ENCODE data around the gene CCDC186. TPM values are rescaled to one million over a fixed set of nuclear protein-coding genes. Genes with fewer than 3 reads are reported as not detected.
"Not testable (repeated sequence)": the region's sequence is repeated elsewhere in the genome, so short reads cannot be mapped to it uniquely, and the experiment has no call there.

Gene CCDC186
- total RNA-seq, 1 donor from 2014 or later = 15.7 TPM

DNA sequence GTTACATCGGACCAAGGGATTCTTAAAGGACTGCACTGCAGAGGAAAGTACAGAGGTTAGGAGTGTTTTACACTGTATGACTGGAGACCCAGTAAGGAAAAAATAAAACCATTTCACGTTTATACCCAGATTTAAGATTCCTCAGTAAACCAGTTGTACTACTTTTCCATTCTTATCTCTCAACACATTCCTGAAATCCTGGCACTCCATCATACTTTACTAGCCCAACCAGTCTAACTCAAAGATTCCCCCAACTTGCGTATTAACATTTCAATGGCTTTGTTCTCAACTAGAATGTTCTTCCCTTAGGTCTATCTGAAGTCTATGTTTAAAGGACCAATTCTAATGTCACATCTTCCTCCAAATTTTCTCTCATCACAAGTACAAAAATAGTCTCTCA, 8.0 kb downstream of the CCDC186 start:
- peaks cover 11% of the 10 kb centered on the region for H3K36me3 Mint-ChIP-seq (ENCODE audit: unreplicated experiment)
- no peak overlapping the region for H3K27ac Mint-ChIP-seq (ENCODE audit: unreplicated experiment)
- TF ChIP-seq, protein P1, sequence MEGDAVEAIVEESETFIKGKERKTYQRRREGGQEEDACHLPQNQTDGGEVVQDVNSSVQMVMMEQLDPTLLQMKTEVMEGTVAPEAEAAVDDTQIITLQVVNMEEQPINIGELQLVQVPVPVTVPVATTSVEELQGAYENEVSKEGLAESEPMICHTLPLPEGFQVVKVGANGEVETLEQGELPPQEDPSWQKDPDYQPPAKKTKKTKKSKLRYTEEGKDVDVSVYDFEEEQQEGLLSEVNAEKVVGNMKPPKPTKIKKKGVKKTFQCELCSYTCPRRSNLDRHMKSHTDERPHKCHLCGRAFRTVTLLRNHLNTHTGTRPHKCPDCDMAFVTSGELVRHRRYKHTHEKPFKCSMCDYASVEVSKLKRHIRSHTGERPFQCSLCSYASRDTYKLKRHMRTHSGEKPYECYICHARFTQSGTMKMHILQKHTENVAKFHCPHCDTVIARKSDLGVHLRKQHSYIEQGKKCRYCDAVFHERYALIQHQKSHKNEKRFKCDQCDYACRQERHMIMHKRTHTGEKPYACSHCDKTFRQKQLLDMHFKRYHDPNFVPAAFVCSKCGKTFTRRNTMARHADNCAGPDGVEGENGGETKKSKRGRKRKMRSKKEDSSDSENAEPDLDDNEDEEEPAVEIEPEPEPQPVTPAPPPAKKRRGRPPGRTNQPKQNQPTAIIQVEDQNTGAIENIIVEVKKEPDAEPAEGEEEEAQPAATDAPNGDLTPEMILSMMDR (IDR thresholded peaks at IDR 0.05; ENCODE audit: partially characterized antibody, unreplicated experiment) = no peak

DNA sequence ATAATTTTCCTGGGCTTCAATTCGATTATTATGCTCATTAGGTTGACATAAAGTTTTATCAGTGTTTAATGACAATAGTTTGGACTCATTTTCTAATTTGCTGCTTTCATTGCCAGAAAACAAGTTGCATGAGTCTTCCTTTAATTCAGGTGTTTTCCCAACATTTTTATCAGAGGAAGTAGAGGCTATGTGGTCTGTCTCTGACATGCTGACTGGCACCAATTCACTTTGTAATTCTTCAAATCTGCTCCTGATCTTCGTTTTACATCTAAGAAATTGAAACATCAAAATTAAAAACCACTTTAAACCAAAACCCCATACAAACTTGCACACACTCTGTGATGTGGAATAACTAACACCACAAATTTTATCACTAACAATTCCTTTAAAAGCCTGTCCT, 10.9 kb downstream of the CCDC186 start:
- H3K36me3 Mint-ChIP-seq (ENCODE audit: unreplicated experiment) = peaks cover 4% of the 10 kb centered on the region
- TF ChIP-seq, protein P1 (IDR thresholded peaks at IDR 0.05; ENCODE audit: partially characterized antibody, unreplicated experiment) = no peak
- H3K9me3 Mint-ChIP-seq (ENCODE audit: unreplicated experiment) = no peaks in the 10 kb centered on the region
- H3K4me1 Mint-ChIP-seq (ENCODE audit: low read depth, unreplicated experiment) = no peaks in the 10 kb centered on the region
- no peak overlapping the region for H3K27ac Mint-ChIP-seq (ENCODE audit: unreplicated experiment)
- H3K4me3 Mint-ChIP-seq (ENCODE audit: unreplicated experiment) = no peak overlapping the region
- DNase-seq = no peak
- no peaks in the 10 kb centered on the region for H3K27me3 Mint-ChIP-seq (ENCODE audit: unreplicated experiment)

More for the DNA sequence above, 8.0 kb downstream of the CCDC186 start:
- peaks cover 2% of the 10 kb centered on the region for H3K9me3 Mint-ChIP-seq (ENCODE audit: unreplicated experiment)
- no peak overlapping the region for H3K4me3 Mint-ChIP-seq (ENCODE audit: unreplicated experiment)
- peaks cover 2% of the 10 kb centered on the region for H3K27me3 Mint-ChIP-seq (ENCODE audit: unreplicated experiment)
- DNase-seq = no peak
- H3K4me1 Mint-ChIP-seq (ENCODE audit: low read depth, unreplicated experiment) = no peaks in the 10 kb centered on the region

DNA sequence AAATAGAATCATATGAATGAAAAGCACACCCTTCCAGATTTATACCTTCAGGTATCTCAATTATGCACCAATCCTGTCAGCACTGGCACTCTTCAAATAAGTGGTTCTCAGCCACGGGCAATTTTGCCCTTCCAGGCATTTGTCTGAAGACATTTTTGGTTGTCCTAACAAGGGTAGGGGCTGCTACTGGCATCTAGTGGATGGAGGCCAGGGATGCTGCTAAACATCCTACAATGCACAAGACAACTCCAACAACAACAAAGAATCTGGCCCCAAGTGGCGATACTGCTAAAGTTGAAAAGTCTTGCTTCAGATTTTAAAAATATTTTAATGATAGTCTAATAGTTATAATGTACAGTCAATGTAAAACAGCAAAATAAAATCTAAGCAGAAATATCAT, 16.1 kb downstream of the CCDC186 start:
- Mint-ChIP-seq H3K4me3 (ENCODE audit: unreplicated experiment) (no peak overlapping the region), H3K36me3 (ENCODE audit: unreplicated experiment) (peaks cover 5% of the 10 kb centered on the region), H3K27me3 (ENCODE audit: unreplicated experiment) (no peaks in the 10 kb centered on the region), H3K4me1 (ENCODE audit: low read depth, unreplicated experiment) (no peaks in the 10 kb centered on the region), H3K27ac (ENCODE audit: unreplicated experiment) (no peak overlapping the region), H3K9me3 (ENCODE audit: unreplicated experiment) (no peaks in the 10 kb centered on the region)
- DNase-seq = no peak
- TF ChIP-seq, protein P1 (IDR thresholded peaks at IDR 0.05; ENCODE audit: partially characterized antibody, unreplicated experiment) = no peak

DNA sequence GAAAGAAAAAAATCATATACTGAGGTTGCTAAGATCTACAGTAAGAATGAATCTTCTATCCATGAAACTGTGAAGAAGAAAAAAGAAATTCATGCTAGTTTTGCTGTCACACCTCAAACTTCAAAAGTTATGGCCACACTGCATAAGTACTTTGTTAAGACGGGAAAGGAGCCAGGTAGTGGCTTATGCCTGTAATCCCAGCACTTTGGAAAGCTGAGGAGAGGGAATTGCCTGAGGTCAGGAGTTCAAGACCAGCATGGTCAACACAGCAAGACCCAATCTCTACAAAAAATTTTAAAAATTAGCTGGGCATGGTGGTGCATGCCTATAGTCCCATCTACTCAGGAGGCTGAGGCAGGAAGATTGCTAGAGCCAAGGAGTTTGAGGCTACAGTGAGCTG, 22.1 kb downstream of the CCDC186 start:
- TF ChIP-seq, protein P1 (IDR thresholded peaks at IDR 0.05; ENCODE audit: partially characterized antibody, unreplicated experiment) = no peak
- no peaks in the 10 kb centered on the region for H3K4me1 Mint-ChIP-seq (ENCODE audit: low read depth, unreplicated experiment)
- H3K27me3 Mint-ChIP-seq (ENCODE audit: unreplicated experiment) = peaks cover 5% of the 10 kb centered on the region
- no peak overlapping the region for H3K27ac Mint-ChIP-seq (ENCODE audit: unreplicated experiment)
- no peaks in the 10 kb centered on the region for H3K9me3 Mint-ChIP-seq (ENCODE audit: unreplicated experiment)
- DNase-seq = no peak
- peaks cover 5% of the 10 kb centered on the region for H3K36me3 Mint-ChIP-seq (ENCODE audit: unreplicated experiment)
- H3K4me3 Mint-ChIP-seq (ENCODE audit: unreplicated experiment) = no peak overlapping the region

DNA sequence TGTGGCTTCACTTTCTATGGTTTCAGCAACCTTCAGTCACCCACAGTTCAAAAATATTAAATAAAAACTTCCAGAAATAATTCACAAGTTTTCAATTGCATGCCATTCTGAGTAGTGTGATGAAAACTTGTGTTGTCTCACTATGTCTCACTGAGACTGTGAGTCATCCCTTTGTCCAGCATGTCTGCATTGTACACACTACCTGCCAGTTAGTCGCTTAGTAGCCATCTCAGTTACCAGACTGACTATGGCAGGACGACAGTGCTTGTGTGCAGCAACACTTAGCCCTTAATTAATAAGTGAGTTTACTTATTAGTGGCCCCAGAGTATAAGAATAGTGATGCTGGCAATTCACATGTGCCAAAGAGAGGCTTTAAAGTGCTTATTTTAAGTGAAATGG, 22.5 kb downstream of the CCDC186 start:
- Mint-ChIP-seq H3K36me3 (ENCODE audit: unreplicated experiment) (peaks cover 5% of the 10 kb centered on the region), H3K27ac (ENCODE audit: unreplicated experiment) (no peak overlapping the region), H3K4me3 (ENCODE audit: unreplicated experiment) (no peak overlapping the region), H3K4me1 (ENCODE audit: low read depth, unreplicated experiment) (no peaks in the 10 kb centered on the region), H3K9me3 (ENCODE audit: unreplicated experiment) (no peaks in the 10 kb centered on the region), H3K27me3 (ENCODE audit: unreplicated experiment) (peaks cover 5% of the 10 kb centered on the region)
- DNase-seq = no peak
- TF ChIP-seq, protein P1 (IDR thresholded peaks at IDR 0.05; ENCODE audit: partially characterized antibody, unreplicated experiment) = no peak

DNA sequence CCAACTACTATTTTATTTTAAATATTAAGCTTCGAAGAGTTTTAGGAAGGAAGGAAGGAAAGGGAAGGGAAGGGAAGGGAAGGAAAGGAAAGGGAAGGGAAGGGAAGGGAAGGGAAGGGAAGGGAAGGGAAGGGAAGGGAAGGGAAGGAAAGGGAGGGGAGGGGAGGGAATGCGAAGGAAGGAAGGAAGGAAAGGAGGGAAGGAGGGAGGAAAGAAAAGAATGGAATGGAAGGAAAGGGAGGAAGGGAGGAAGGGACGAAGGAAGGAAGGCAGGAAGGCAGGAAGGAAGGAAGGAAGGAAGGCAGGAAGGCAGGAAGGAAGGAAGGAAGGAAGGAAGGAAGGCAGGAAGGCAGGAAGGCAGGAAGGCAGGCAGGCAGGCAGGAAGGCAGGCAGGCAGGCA, 24.5 kb downstream of the CCDC186 start:
- H3K27me3 Mint-ChIP-seq (ENCODE audit: unreplicated experiment); H3K36me3 Mint-ChIP-seq (ENCODE audit: unreplicated experiment); DNase-seq; H3K27ac Mint-ChIP-seq (ENCODE audit: unreplicated experiment); H3K4me1 Mint-ChIP-seq (ENCODE audit: low read depth, unreplicated experiment); H3K4me3 Mint-ChIP-seq (ENCODE audit: unreplicated experiment); H3K9me3 Mint-ChIP-seq (ENCODE audit: unreplicated experiment): not testable (repeated sequence)
